ENCODE measurements around the gene NVL.
A peak's percentile ranks its signal among the peaks of the same experiment; 100 is the strongest.

Gene NVL

DNA sequence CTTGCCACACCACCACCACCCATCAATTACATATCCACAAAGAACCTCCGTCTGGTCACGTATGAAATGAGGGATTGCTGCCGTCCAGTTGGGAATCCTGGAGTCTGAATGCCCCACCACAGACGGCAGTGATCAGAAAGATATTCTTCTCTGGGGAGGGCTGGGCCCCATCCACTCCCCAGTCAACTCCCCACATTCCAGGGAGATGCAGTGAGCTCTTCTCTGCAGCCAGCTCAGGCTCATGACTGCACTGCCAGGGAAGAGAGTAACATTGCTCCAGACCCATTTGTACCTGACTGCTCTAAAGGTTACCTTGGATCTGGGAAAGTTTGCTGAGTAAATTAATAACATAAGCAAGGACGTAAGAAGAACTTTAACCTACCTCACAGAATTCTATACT lies 128.6 kb downstream of the NVL start:
- DNase-seq (ENCODE audit: low read depth in 2 of 2, low spot score in 1 of 2) = no peak

DNA sequence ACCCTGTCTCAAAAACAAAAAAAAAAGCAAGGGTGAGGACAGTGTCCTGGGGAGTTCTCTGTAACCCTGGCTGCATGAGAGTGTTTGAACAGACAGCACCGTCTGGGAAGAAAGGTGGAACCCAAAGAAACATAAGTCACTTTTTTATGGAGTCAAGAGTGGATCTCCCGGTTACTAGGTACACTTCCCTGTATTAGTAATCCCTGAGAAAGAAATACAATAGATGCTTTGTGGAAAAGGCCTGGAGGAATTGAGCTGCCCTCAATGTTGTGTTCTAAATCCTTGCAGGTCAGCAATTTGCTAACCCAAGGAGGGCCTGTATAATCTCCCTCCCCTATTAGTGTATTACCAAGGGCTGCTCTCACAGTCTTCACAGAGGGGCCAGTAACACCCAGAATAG lies 130.3 kb downstream of the NVL start:
- no peak for DNase-seq (ENCODE audit: low read depth in 2 of 2, low spot score in 1 of 2)

DNA sequence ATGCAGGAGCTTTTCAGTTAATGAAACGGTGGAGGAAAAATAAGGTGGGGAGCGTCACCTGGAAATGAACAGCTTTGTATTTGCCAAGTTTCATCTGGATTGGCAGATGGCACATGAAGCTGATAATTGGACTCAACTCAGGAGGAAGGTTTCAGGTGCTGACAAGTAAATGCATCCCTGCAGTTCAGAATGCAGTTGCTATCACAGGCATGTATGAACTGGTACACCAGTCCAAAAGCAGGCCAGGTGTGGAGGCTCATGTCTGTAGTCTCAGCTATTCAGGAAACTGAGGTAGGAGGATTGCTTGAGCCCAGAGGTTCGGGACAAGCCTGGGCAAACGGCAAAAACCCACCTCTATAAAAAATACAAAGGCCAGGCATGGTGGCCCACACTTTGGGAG lies 131.4 kb downstream of the NVL start:
- no peak for DNase-seq (ENCODE audit: low read depth in 2 of 2, low spot score in 1 of 2)

DNA sequence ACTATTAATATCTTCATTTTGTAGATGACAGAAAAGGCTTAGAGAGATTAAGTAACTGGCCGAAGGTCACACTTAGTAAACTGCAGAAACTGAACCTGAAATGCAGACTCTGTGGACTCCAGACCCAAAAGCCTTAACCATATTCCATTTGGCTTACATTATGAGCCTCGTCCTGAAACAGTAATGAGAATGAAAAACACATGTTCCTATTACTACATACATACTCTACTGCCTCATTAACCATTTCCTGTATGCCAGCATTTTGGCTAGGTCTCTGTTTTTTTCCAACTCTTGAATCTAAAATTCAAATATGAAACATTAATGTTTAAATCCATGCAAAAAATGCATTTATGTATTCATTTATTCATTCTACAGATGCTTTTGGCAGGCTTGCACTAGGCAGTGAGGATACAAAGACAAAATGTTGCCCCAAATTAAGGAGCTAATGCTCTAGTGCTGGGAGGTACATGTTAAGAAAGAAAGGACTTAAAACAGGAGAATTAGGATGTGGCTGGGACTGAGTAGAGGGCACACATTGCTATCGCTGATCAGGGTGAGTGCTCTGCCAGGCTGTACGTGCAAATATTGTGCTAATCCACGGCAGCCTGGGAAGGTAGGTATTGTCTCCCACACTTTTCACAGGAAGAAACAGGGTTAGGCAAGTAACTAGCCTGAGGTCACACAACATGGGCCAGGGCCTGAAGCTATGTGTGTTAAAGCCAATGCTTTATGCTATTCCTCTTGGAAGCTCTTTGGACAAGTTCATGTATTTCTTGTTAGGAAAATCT lies 133.0 kb downstream of the NVL start:
- no peak for DNase-seq (ENCODE audit: low read depth in 2 of 2, low spot score in 1 of 2)

DNA sequence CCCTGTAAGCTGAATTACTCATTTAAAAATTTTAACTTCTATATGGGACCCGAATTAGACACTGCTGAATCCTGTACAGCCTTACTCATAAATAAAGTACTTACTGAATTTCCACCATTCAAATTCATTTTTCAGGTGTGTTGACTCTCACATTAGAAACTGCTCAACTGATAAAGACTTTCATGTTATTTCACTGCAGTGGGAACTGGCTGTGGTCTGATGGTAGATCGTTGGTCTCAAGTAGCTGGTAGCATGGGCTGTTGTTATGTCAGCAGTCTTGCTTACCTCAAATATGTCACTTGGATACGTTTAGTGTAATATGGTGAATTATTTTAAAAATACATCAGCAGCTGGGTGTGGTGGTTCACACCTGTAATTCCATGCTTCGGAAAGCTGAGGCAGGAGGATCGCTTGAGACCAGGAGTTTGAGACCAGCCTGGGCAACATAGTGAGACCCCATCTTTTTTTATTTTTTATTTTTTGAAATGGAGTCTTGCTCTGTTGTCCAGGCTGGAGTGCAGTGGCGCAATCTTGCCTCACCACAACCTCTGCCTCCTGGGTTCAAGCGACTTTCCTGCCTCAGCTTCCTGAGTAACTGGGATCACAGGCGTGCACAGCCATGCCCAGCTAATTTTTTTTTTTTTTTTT lies 136.5 kb downstream of the NVL start:
- DNase-seq (ENCODE audit: low read depth in 2 of 2, low spot score in 1 of 2) = no peak

DNA sequence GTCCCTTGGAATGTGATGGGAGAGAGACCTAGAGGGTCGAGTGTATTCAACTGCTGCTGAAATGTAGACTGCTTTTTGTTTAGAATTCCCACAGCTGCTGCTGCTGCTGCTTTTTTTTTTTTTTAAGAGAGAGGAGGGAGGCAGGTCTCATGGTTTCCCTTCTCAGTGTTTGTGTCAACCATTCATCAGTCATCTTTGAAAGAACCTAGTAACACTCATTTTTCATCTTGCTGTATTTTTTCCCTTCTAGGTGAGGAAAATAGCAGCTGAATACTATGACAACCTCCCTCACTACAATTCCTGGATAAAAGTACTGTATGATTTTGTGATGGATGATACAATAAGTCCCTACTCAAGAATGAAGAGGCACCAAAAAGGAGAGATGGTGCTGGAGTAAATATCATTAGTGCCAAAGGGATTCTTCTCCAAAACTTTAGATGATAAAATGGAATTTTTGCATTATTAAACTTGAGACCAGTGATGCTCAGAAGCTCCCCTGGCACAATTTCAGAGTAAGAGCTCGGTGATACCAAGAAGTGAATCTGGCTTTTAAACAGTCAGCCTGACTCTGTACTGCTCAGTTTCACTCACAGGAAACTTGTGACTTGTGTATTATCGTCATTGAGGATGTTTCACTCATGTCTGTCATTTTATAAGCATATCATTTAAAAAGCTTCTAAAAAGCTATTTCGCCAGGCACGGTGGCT lies 137.7 kb downstream of the NVL start:
- DNase-seq (ENCODE audit: low read depth in 2 of 2, low spot score in 1 of 2) = no peak

DNA sequence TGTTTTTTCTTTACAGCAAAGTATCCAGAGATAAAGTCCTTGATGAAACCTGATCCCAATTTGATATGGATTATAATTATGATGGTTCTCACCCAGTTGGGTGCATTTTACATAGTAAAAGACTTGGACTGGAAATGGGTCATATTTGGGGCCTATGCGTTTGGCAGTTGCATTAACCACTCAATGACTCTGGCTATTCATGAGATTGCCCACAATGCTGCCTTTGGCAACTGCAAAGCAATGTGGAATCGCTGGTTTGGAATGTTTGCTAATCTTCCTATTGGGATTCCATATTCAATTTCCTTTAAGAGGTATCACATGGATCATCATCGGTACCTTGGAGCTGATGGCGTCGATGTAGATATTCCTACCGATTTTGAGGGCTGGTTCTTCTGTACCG lies 140.4 kb downstream of the NVL start:
- no peak for DNase-seq (ENCODE audit: low read depth in 2 of 2, low spot score in 1 of 2)

DNA sequence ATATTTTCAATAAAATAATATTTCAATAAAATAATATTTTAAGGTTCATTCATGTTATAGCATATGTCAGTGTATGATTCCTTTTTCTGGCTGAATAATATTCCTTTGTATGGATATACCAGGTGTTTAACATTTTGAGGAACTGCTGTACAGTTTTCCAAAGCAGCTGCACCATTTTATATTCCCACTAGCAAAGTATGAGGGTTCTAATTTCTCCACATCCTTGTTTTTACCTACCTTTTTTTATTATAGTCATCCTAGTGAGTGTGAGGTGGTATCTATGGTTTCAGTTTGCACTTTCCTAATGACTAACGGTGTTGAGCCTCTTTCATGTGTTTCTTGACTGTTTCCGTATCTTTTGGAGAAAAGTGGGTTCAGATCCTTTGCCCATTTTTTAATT lies 141.7 kb downstream of the NVL start:
- DNase-seq (ENCODE audit: low read depth in 2 of 2, low spot score in 1 of 2) = no peak

DNA sequence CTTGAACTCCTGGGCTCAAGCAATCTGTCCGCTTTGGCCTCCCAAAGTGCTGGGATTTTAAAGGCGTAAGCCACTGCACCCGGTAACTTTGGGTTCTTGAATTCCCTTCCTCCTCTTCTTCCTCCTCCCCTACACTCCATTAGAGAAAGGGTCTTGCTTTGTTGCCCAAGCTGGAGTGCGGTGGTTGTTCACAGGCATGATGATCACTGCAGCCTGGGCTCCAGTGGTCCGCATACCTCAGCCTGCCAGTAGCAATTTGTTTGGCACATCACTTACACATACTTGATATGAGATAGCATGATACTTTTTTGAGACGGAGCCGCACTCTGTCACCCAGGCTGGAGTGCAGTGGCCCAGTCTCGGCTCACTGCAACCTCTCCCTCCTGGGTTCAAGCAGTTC lies 144.8 kb downstream of the NVL start:
- no peak for DNase-seq (ENCODE audit: low read depth in 2 of 2, low spot score in 1 of 2)

DNA sequence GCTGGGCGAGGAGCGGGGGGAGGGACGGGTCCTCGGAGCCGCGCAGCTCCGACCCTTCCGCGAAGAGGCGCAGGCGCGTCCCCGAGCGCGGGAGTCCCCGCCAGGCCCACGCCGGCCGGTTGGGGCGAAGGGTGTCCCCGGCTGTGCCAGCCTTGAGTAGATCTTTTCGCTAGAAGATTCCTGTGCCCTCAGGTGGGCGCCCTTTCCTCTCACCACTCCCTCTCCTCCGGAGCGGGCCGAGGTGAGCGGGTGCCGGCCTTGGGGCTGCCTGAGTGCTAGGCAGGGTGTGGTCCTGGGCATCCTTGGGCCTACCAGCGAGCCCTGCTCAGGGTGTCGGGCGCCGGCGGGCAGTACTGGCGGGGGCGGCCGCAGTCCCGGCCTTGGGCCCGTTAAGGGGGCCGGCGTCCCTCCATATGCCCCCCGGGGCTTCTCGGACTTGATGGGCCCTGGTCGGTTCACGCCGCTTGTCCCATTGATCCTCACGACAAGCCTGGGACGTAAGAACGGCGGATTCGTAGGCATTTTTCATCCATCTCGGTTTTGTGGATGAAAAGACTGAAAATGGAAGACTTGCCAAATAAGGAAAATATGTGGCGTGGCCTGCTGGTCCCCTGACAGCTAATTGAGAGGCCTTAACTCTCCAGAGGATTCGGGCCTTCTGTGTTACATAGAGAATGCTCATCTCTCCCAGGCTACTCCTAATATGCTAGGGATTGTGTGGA lies 146.2 kb downstream of the NVL start:
- DNase-seq (ENCODE audit: low read depth in 2 of 2, low spot score in 1 of 2) = peak in 1 of 2 donors; percentile 27

DNA sequence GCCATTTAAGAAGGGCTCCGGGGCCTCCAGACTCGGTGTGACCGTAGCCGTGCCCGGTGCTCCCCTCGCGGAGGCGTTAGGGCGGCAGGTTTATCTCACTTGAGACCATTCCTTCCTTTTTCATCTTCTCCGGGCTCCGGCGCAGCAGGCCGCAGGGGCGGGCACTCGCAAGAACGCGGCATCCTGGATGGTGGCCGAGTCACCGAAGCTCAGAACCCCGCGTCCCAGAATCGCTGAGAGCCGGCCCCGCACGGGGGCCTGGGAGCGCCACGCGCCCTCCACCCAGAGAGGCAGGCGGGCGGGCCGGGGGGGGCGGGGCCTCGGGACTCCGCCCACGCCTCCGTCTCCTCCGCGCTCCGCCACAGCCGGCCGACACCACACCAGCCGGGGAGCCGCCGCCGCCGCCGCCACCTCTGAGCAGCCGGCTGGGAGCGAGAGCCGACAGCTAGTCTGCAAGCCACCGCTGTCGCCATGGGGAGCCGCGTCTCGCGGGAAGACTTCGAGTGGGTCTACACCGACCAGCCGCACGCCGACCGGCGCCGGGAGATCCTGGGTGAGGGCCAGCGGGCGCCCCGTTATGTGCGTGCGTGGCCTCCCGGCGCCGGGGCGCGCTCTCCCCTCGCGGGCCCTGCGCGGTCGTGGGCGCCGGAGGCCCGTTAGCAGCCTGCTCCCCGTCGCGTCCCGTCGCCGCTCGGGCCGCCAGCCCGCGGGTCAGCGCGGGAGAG lies 146.9 kb downstream of the NVL start, which contains the start of gene DEGS1:
TSS of gene DEGS1 (plus strand) at position 375 of the 725 bp plus-strand sequence. CDS start at position 472, 97 bp downstream.
- peak; percentile 58 to 63 for DNase-seq (ENCODE audit: low read depth in 2 of 2, low spot score in 1 of 2)

DNA sequence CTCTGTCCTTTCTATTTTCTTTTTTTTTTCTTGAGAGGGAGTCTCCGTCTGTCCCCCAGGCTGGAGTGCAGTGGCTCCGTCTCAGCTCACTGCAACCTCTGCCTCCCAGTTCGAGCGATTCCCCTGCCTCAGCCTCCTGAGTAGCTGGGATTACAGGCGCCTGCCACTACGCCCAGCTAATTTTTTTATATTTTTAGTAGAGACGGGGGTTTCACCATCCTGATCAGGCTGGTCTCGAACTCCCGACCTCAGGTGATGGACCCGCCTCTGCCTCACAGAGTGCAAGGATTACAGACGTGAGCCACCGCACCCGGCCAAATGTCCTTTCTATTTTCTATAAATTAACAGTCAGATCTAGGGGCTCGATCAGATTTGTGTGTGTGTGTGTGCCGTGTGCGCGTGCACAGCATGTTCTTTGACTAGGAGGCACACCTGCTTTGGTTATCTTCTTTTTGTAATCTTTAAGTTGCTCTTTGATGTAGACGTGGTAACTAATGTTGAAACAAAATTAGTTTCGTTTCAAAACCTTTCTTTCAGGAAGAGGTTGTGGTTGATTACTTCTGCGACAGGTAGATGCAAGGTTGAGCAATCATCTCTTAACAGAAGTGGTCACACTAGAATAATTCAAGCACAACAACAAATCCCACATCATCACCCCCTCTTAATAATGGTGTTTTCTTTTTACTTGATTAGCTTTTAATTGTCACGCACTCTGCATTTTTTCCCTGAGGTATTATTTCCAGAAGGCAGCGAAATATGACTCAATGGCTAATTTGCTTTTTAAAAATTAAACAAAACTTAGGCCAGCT lies 147.7 kb downstream of the NVL start:
- no peak for DNase-seq (ENCODE audit: low read depth in 2 of 2, low spot score in 1 of 2)

DNA sequence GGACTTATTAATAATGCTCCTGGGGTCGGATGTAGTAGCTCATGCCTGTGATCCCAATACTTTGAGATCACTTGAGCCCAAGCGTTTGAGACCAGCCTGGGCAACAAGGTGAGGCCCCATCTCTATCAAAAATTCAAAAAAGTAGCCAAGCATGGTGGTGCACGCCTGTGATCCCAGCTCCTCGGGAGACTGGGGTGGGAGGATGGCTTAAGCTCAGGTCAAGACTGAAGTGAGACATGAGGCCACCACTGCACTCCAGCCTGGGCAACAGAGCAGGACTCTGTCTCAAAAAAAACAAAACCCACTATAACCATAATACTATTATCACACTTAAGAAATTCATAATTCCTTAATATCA lies 148.5 kb downstream of the NVL start:
- no peak for DNase-seq (ENCODE audit: low read depth in 2 of 2, low spot score in 1 of 2)

DNA sequence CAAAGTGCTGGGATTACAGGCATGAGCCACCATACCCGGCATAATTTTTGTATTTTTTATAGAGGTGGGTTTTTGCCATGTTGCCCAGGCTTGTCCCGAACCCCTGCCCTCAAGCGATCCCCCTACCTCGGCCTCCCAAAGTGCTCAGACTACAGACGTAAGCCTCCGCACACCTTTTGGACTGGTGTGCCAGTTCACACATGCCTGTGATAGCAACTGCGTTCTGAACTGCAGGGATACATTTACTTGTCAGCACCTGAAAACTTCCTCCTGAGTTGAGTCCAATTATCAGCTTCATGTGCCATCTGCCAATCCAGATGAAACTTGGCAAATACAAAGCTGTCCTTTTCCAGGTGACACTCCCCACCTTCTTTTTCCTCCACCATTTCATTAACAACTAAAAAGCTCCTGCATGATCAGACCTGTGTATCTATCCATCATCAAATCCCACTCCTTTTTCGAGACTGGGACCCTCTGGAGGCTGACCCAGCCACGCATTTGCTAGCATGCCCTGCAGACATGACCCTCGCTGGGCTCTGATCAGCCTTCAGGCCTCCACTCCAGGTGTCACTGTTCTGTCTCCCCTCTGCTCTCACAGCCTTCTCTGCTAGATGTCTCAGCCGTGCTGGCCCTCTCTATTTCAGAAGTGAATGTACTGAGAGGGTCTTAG lies 149.1 kb downstream of the NVL start:
- DNase-seq (ENCODE audit: low read depth in 2 of 2, low spot score in 1 of 2) = no peak

DNA sequence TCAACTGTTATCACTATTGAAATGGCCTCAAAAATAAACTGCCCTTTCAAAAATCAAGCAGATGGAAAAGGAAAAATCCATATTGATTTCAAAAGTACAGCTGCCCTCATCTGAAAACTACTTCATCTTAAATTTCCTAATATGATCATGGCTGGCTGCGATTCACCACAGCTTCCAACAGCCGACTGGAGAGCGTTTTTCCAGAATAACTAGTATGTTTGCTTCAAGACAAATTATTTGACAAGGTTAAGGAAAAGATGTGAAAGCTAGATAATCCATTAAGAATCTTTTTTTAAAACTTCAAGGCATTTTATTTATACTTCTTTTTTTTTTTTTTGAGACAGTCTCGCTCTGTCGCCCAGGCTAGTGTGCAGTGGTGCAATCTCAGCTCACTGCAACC lies 151.1 kb downstream of the NVL start:
- no peak for DNase-seq (ENCODE audit: low read depth in 2 of 2, low spot score in 1 of 2)

DNA sequence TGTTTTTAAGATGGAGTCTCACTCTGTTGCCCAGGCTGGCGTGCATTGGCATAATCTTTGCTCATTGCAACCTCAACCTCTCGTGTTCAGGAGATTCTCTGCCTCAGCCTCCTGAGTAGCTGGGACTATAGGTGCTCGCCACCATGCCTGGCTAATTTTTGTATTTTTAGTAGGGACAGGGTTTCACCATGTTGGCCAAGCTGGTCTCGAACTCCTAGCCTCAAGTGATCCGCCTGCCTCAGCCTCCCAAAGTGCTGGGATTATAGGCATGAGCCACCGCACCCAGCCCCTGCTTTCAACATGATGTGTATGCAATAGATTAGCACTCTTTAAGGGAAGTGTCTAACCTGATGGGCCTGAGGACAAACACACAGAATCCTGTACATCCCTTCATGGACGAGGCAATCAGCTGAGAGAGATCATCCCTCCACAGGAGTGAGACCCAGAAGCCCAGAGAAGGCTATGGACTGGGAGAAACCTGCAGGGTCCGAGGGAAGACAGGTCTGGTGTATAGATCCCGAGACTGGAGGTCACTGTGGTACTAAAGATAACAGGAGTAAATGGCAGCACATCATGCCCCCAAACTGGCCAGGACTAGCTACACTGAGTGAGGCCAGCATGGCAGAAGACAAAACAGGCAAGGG lies 152.5 kb downstream of the NVL start:
- DNase-seq (ENCODE audit: low read depth in 2 of 2, low spot score in 1 of 2) = no peak

All from stimulated activated CD8-positive, alpha-beta memory T cell treated with anti-CD3 and anti-CD28 coated beads, Interleukin-4, amount 100 ng/mL, for 1 hour (primary cell).